ENCODE measurements around the gene TIMP4. TPM values are rescaled to one million over a fixed set of nuclear protein-coding genes. Genes with fewer than 3 reads are reported as not detected.

TIMP4 gene
- total RNA-seq, 1 experiment from 2014 or later: not detected

DNA sequence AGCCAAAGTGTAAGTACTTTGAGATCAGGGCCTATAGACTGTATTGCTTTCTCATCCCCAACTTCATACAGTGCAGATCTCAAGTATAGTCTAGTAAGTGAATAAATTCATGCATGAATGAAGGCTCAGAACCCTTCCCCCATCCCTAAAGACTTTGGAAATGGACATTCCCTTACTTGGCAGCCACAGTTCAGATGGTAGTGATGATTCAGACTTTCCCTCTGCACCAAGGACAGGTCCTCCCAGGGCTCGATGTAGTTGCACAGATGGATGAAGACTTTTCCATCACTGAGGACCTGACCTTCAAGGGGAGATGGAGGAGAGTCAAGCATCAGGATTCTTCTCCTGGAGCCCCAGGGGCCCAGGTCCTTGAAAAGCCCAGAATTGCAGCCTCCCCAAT, 4.6 kb downstream of the TIMP4 start:
- Histone ChIP-seq H3K36me3 (ENCODE audit: control insufficient read depth, insufficient read depth, low read length) (no peaks in the 10 kb centered on the region), H3K4me3 (ENCODE audit: low read depth in 2 of 2, low read length in 2 of 2) (no peak overlapping the region), H3K27ac (ENCODE audit: low read length) (no peak overlapping the region), H3K9me3 (ENCODE audit: control insufficient read depth, insufficient read depth, low read depth, low read length) (no peaks in the 10 kb centered on the region), H3K4me1 (ENCODE audit: control insufficient read depth, insufficient read depth, low read length) (no peaks in the 10 kb centered on the region), H3K27me3 (ENCODE audit: control insufficient read depth, insufficient read depth, low read length) (no peaks in the 10 kb centered on the region)
- BruUV-seq (replicated peaks): no TSS peak
- POLR2A ChIA-PET: no interaction called here
- TF ChIP-seq, protein P1, sequence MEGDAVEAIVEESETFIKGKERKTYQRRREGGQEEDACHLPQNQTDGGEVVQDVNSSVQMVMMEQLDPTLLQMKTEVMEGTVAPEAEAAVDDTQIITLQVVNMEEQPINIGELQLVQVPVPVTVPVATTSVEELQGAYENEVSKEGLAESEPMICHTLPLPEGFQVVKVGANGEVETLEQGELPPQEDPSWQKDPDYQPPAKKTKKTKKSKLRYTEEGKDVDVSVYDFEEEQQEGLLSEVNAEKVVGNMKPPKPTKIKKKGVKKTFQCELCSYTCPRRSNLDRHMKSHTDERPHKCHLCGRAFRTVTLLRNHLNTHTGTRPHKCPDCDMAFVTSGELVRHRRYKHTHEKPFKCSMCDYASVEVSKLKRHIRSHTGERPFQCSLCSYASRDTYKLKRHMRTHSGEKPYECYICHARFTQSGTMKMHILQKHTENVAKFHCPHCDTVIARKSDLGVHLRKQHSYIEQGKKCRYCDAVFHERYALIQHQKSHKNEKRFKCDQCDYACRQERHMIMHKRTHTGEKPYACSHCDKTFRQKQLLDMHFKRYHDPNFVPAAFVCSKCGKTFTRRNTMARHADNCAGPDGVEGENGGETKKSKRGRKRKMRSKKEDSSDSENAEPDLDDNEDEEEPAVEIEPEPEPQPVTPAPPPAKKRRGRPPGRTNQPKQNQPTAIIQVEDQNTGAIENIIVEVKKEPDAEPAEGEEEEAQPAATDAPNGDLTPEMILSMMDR (IDR thresholded peaks at IDR 0.05): no peak
- TF ChIP-seq POLR2AphosphoS5 (IDR thresholded peaks at IDR 0.05; ENCODE audit: low read depth, low read length) (no peak), TCF7L2 (IDR thresholded peaks at IDR 0.05; ENCODE audit: low read depth, low read length) (no peak), SIN3A (IDR thresholded peaks at IDR 0.05; ENCODE audit: borderline replicate concordance, insufficient read depth, low read depth, low read length) (no peak)
- TF ChIP-seq, protein P2, sequence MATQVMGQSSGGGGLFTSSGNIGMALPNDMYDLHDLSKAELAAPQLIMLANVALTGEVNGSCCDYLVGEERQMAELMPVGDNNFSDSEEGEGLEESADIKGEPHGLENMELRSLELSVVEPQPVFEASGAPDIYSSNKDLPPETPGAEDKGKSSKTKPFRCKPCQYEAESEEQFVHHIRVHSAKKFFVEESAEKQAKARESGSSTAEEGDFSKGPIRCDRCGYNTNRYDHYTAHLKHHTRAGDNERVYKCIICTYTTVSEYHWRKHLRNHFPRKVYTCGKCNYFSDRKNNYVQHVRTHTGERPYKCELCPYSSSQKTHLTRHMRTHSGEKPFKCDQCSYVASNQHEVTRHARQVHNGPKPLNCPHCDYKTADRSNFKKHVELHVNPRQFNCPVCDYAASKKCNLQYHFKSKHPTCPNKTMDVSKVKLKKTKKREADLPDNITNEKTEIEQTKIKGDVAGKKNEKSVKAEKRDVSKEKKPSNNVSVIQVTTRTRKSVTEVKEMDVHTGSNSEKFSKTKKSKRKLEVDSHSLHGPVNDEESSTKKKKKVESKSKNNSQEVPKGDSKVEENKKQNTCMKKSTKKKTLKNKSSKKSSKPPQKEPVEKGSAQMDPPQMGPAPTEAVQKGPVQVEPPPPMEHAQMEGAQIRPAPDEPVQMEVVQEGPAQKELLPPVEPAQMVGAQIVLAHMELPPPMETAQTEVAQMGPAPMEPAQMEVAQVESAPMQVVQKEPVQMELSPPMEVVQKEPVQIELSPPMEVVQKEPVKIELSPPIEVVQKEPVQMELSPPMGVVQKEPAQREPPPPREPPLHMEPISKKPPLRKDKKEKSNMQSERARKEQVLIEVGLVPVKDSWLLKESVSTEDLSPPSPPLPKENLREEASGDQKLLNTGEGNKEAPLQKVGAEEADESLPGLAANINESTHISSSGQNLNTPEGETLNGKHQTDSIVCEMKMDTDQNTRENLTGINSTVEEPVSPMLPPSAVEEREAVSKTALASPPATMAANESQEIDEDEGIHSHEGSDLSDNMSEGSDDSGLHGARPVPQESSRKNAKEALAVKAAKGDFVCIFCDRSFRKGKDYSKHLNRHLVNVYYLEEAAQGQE (IDR thresholded peaks at IDR 0.05; ENCODE audit: insufficient read depth in 1 of 2, low read depth in 2 of 2, low read length in 1 of 2): no peak
- in situ Hi-C loops (cut with HindIII; ENCODE audit: low pct_unique_long_range_greater_than_20kb, low sequenced_read_pairs) (no loop called here), intact Hi-C loops (cut with micrococcal nuclease; ENCODE audit: unreplicated experiment) (no loop called here)
- CTCF ChIA-PET: no interaction called here
- ATAC-seq (no peak), DNase-seq (ENCODE audit: low read depth, low spot score) (no peak)

GRCh38 chr3:12150112-12150511, 8.6 kb downstream of the TIMP4 start:
- Histone ChIP-seq H3K4me1 (ENCODE audit: control insufficient read depth, insufficient read depth, low read length) (no peaks in the 10 kb centered on the region), H3K27me3 (ENCODE audit: control insufficient read depth, insufficient read depth, low read length) (no peaks in the 10 kb centered on the region), H3K36me3 (ENCODE audit: control insufficient read depth, insufficient read depth, low read length) (no peaks in the 10 kb centered on the region), H3K9me3 (ENCODE audit: control insufficient read depth, insufficient read depth, low read depth, low read length) (no peaks in the 10 kb centered on the region), H3K27ac (ENCODE audit: low read length) (no peak overlapping the region), H3K4me3 (ENCODE audit: low read depth in 2 of 2, low read length in 2 of 2) (no peak overlapping the region)
- in situ Hi-C loops (cut with HindIII; ENCODE audit: low pct_unique_long_range_greater_than_20kb, low sequenced_read_pairs) (no loop called here), intact Hi-C loops (cut with micrococcal nuclease; ENCODE audit: unreplicated experiment) (no loop called here)
- ChIA-PET POLR2A (no interaction called here), CTCF (no interaction called here)
- BruUV-seq (replicated peaks): no TSS peak
- no peak for ATAC-seq
- DNase-seq (ENCODE audit: low read depth, low spot score): no peak
- TF ChIP-seq TCF7L2 (IDR thresholded peaks at IDR 0.05; ENCODE audit: low read depth, low read length) (no peak), SIN3A (IDR thresholded peaks at IDR 0.05; ENCODE audit: borderline replicate concordance, insufficient read depth, low read depth, low read length) (no peak), POLR2AphosphoS5 (IDR thresholded peaks at IDR 0.05; ENCODE audit: low read depth, low read length) (no peak)
- TF ChIP-seq, protein P1 (IDR thresholded peaks at IDR 0.05): no peak
- TF ChIP-seq, protein P2 (IDR thresholded peaks at IDR 0.05; ENCODE audit: insufficient read depth in 1 of 2, low read depth in 2 of 2, low read length in 1 of 2): no peak

All from Panc1 (cell line).